Cardiac muscle cell (in vitro differentiated cells and primary cell): Measurements from ENCODE around the gene HOXA7. TPM values are rescaled to one million over a fixed set of nuclear protein-coding genes. Genes with fewer than 3 reads are reported as not detected.

ENCODE experiments used
- DNase-seq, 2 donors: peaks; one replicate each; pipeline versions ENCODE4 v3.0.0 to v3.0.0-alpha.2; 2010 to 2017; ENCODE audit warnings: low read depth in 1 of 2, low spot score in 1 of 2
- H3K27ac ChIP-seq: fragments of 200-600 bp; sonication (generic); 2 replicates; pipeline ENCODE4 v1.5.1; 2016
- H3K27me3 ChIP-seq: fragments of 200-600 bp; sonication (generic); 2 replicates; pipeline ENCODE4 v1.6.0; 2016; ENCODE audit warnings: control low read depth
- H3K36me3 ChIP-seq: fragments of 200-600 bp; sonication (generic); 2 replicates; pipeline ENCODE4 v1.5.1; 2016; ENCODE audit warnings: control low read depth
- H3K4me1 ChIP-seq: fragments of 200-600 bp; sonication (generic); 2 replicates; pipeline ENCODE4 v1.8.1; 2017; ENCODE audit warnings: low read depth, mild to moderate bottlenecking, mixed run types
- H3K4me3 ChIP-seq: fragments of 200-600 bp; sonication (generic); 2 replicates; pipeline ENCODE4 v1.5.1; 2016; ENCODE audit warnings: mild to moderate bottlenecking
- H3K9me3 ChIP-seq: fragments of 200-600 bp; sonication (generic); 2 replicates; pipeline ENCODE4 v1.5.1; 2017; ENCODE audit warnings: low read depth, mild to moderate bottlenecking, control low read depth
- polyA plus RNA-seq: library from polyadenylated mRNA; unstranded; fragments of >200 nt; fragmentation: Nextera tagmentation; extraction: Ambion mirVana; gene quantifications from 2 replicates; pipeline ENCODE4 v1.2.1, GENCODE V29; 2016
- total RNA-seq: library from RNA; depleted of rRNA; stranded (reverse); fragments of >200 nt; gene quantifications from 2 replicates; pipeline ENCODE4 v1.2.3, GENCODE V29; 2016
- TF ChIP-seq, protein P1 (sequence below): IDR thresholded peaks from 2 replicates; pipeline ENCODE4 v1.5.1; 2012; ENCODE audit warnings: low read depth, mild to moderate bottlenecking, low read length

The HOXA7 gene
- total and polyA plus RNA-seq, 2 experiments from 2014 or later: not detected

DNA sequence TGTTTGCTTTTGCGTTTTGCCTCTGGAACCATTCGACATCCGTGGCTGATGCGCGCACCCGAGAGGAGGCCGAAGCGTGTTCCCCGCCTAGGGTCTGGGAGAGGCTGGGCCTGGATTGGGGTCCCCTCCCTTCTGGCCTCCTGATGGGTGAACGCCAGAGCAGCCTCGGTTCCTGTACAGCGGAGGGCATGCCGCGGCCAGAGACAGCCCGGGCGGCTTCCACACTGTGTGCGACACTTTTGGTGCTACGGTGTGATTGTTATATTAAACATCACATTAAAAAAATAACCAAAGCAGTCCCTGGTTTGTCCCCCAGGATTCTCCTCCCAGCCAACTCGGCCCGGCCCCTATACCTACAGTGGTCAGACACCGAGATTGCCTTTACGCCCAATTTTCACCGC, 3.7 kb upstream of the HOXA7 start:
- H3K27ac ChIP-seq: no peak overlapping the region
- no peaks in the 10 kb centered on the region for H3K36me3 ChIP-seq
- DNase-seq: no peak
- H3K4me3 ChIP-seq: peak overlapping the region; percentile 45
- no peaks in the 10 kb centered on the region for H3K4me1 ChIP-seq
- H3K9me3 ChIP-seq: no peaks in the 10 kb centered on the region
- H3K27me3 ChIP-seq: peaks cover 100% of the 10 kb centered on the region
- TF ChIP-seq, protein P1, sequence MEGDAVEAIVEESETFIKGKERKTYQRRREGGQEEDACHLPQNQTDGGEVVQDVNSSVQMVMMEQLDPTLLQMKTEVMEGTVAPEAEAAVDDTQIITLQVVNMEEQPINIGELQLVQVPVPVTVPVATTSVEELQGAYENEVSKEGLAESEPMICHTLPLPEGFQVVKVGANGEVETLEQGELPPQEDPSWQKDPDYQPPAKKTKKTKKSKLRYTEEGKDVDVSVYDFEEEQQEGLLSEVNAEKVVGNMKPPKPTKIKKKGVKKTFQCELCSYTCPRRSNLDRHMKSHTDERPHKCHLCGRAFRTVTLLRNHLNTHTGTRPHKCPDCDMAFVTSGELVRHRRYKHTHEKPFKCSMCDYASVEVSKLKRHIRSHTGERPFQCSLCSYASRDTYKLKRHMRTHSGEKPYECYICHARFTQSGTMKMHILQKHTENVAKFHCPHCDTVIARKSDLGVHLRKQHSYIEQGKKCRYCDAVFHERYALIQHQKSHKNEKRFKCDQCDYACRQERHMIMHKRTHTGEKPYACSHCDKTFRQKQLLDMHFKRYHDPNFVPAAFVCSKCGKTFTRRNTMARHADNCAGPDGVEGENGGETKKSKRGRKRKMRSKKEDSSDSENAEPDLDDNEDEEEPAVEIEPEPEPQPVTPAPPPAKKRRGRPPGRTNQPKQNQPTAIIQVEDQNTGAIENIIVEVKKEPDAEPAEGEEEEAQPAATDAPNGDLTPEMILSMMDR: no peak

DNA sequence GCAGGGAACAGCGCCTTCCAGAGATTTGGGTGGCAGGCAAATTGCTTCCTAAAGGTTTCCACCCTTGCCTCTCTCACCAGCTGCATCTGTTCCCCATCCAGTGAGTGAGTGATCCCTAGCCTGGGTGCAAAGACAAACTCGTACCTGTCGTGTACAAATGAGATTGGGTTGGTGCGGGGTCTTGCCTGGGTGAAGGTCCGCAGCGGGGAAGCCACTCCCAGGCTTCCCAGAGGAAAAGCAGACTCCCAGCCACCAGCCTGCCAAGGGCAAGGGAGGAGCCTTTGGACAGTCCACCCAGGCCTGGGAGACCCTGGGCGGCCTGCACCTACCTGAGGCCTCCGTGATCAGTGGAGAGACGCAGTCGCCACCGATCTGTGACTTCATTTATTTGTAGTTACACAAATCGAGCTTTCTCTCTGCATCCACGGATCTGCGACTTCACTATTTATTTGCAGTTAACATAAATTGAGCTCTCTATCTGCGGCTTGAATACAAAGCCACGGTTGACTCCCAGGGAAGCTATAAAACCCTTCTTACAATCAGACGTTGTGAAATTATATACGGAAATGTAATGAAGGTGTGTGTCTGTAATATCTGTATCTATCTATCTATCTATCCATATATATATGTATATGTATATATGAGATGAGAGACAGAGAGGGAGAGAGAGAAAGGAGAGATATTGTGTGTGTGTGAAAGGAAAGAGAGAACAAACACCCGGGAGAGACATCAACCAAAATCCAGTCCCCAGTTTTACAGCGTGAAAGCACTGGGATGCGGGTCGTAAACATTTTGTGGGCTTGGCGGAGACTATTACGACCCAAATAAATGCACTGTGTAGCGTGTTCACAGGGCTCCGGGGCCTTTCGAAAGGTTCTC, 3.0 kb upstream of the HOXA7 start:
- peaks cover 100% of the 10 kb centered on the region for H3K27me3 ChIP-seq
- no peak overlapping the region for H3K27ac ChIP-seq
- H3K9me3 ChIP-seq: no peaks in the 10 kb centered on the region
- H3K36me3 ChIP-seq: no peaks in the 10 kb centered on the region
- TF ChIP-seq, protein P1: no peak
- DNase-seq: no peak
- H3K4me1 ChIP-seq: no peaks in the 10 kb centered on the region
- H3K4me3 ChIP-seq: no peak overlapping the region

DNA sequence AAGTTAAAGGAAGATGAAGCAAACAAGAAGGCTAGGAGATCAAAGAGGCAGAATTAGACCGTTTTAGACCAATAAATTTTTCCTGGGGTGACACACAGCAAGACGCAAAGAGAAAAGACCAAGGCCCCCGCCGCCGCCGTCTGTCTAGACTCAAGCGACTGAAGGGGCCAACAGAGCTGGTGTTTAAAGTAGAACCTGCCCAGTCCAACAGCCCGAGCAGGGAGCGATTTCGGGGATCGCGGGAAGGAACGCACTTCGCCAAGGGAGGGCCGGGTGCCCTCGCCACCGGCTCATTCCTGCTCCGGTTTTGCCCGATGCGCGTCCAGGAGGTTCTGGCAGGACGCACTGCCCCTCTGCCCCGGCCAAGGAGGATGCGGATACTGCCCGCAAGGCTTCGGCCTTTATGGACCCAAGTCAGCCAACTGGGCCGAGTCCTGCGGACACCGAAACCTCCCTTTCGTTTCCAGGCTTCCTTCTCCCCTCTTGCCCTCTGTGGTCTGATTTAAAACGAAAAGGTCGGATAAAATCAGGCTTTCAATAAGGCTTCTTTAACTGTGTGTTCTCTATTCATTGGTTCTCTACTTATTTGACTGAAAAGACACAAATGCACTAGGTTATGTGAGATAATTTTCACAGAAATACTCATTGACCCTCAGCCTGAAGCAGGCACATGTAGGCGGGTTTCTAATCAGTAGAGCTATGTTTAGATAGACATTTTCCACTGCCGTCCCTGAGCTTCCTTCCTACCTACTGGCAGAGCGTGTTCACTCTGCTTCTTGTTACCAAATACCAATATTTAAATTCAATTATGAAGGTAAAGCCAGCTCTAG, 2.2 kb upstream of the HOXA7 start:
- H3K9me3 ChIP-seq: no peaks in the 10 kb centered on the region
- no peak overlapping the region for H3K4me3 ChIP-seq
- no peaks in the 10 kb centered on the region for H3K36me3 ChIP-seq
- no peak for DNase-seq
- H3K27ac ChIP-seq: no peak overlapping the region
- H3K4me1 ChIP-seq: no peaks in the 10 kb centered on the region
- TF ChIP-seq, protein P1: no peak
- peaks cover 100% of the 10 kb centered on the region for H3K27me3 ChIP-seq

DNA sequence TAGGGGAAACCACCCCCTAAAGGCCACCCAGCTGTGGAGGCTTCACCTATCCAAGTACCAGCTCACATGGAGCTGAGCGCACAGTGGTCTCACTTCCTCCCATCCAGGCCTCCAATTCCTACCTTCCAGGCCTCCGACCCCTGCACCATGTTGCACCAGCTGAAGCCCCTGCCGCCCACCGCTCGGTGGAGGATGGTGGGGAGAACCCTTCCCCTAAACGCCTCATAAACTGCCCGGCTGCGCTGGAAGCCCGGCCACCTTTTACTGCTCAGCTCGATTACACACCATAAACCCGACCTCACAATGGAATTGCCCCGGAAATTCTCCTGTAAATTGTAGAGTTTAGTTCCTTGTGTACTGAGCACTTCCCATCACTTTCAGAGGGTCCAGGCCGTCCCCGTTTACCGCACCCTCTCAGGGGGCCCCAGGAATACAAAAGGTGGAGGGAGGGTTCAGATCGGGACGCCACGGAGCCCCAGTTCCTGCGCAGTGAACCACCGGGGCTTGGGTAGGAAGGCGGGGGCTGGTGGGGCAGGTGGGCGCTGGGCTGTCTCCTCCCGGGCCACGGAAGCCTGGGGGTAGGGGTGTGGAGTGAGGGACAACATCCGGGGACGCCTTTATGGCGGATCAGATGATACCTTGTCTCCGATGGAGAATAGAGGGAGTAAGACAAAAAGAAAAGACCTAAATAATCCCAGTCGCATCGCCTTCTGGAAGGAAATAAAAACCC, 1.4 kb upstream of the HOXA7 start:
- TF ChIP-seq, protein P1: no peak
- no peak for DNase-seq
- H3K4me1 ChIP-seq: no peaks in the 10 kb centered on the region
- peaks cover 100% of the 10 kb centered on the region for H3K27me3 ChIP-seq
- H3K4me3 ChIP-seq: no peak overlapping the region
- H3K27ac ChIP-seq: no peak overlapping the region
- H3K9me3 ChIP-seq: no peaks in the 10 kb centered on the region
- no peaks in the 10 kb centered on the region for H3K36me3 ChIP-seq

DNA sequence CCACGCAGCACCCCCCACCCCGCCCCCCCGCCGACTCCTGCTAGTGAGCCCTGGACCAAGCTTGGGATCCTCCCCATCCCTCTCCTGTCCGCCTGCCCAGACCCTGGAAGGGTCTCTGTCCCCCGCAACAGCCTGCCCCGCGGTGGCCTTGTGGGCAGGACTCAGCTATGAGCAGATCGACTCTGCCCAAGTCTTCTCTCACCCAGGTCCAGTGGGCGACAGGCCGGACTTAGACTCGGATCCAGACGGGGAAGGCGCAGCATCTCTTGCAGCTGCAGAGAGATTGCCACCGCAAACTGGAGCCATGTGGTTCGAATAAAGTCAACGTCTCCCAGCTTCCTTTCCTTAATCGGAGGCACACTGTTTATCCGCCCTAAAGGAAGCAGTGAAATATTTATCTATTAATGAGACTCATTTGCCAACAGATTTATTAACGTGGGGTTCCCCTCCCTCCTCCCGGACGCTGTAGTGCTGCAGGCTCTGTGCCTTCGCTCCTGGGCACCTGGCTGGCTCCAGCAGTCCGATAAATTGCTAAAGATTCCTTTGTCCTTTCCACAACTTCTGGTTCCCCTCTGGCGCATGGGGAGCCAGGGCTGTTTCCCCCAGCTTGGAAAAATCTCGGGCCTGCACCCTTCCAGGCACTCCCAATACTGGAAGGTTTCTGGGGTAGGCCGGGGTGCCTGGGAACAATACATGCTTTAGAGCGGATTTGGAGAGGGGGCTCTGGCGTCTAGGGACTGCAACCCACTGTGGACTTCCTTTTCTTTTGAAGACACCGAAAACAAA, 634 bp upstream of the HOXA7 start:
- H3K4me3 ChIP-seq: no peak overlapping the region
- no peaks in the 10 kb centered on the region for H3K4me1 ChIP-seq
- TF ChIP-seq, protein P1: no peak

More for the DNA sequence above, 634 bp upstream of the HOXA7 start:
- DNase-seq: no peak
- Histone ChIP-seq H3K9me3 (no peaks in the 10 kb centered on the region), H3K27me3 (peaks cover 100% of the 10 kb centered on the region), H3K36me3 (no peaks in the 10 kb centered on the region), H3K27ac (no peak overlapping the region)
